ENCODE measurements around the gene ATXN7.

- no peak for TF ChIP-seq CTCF (IDR thresholded peaks at IDR 0.05)
- no peak for TF ChIP-seq POLR2A (IDR thresholded peaks at IDR 0.05)
Observed at GRCh38 chr3:63845215-63845614, 18.5 kb upstream of the ATXN7 start.

Data from Peyer's patch (tissue), 4 donors.